Mesothelial cell of epicardium (in vitro differentiated cells): ENCODE measurements around the gene ZNF536. TPM values are rescaled to one million over a fixed set of nuclear protein-coding genes. Genes with fewer than 3 reads are reported as not detected.

ENCODE experiments used
- DNase-seq, 2 experiments: peaks; one replicate each; pipeline ENCODE4 v3.0.0; 2021; ENCODE audit warnings: low spot score in 2 of 2; ENCODE audit not compliant: unreplicated experiment in 2 of 2
- H3K27ac Mint-ChIP-seq: 2 replicates; pipeline ENCODE4 v1.8.0; 2021; ENCODE audit warnings: mixed read lengths
- H3K27me3 Mint-ChIP-seq: 2 replicates; pipeline ENCODE4 v1.8.0; 2021; ENCODE audit warnings: low read depth, mixed read lengths
- H3K36me3 Mint-ChIP-seq: 2 replicates; pipeline ENCODE4 v1.8.0; 2021; ENCODE audit warnings: mixed read lengths
- H3K4me1 Mint-ChIP-seq: 2 replicates; pipeline ENCODE4 v1.8.0; 2021; ENCODE audit warnings: mixed read lengths
- H3K4me3 Mint-ChIP-seq: 2 replicates; pipeline ENCODE4 v1.8.0; 2021; ENCODE audit warnings: mild to moderate bottlenecking, moderate library complexity, mixed read lengths
- H3K9me3 Mint-ChIP-seq: 2 replicates; pipeline ENCODE4 v1.8.0; 2021; ENCODE audit warnings: mixed read lengths
- CTCF ChIP-seq: fragments of 200-600 bp; sonication (generic); IDR thresholded peaks from one replicate; pipeline ENCODE4 v1.5.0; 2021; ENCODE audit warnings: antibody characterized with exemption; ENCODE audit not compliant: unreplicated experiment
- total RNA-seq: library from RNA; stranded (reverse); gene quantifications from 3 replicates; pipeline ENCODE4 v1.2.1, GENCODE V29; 2021

ZNF536 gene
- total RNA-seq, 1 donor from 2014 or later, result 9.2 TPM

DNA sequence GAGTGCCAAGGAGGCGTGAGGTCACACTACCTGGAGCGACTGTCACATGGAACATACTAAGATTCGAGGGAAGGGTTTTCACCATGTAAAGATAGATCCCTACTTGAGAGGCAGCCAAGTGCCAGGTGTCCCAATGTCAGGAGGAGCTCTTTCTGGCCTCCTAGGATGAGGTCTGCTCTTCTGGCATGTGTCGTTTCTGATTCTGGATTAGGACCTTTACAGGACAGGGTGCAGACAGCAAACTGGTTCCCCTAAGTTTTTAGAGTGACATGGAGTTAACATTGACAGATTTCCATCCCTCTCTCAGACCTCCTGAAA lies 75.3 kb downstream of the ZNF536 start:
- Mint-ChIP-seq H3K4me1 (peaks cover 38% of the 10 kb centered on the region), H3K27me3 (peaks cover 34% of the 10 kb centered on the region), H3K36me3 (no peaks in the 10 kb centered on the region), H3K9me3 (no peaks in the 10 kb centered on the region), H3K4me3 (no peak overlapping the region), H3K27ac (no peak overlapping the region)
- no peak for TF ChIP-seq CTCF
- DNase-seq, result no peak

GRCh38 chr19:30448386-30449077 lies 76.3 kb downstream of the ZNF536 start:
- Mint-ChIP-seq H3K36me3 (no peaks in the 10 kb centered on the region), H3K9me3 (no peaks in the 10 kb centered on the region), H3K27me3 (peaks cover 34% of the 10 kb centered on the region), H3K4me1 (peaks cover 38% of the 10 kb centered on the region), H3K4me3 (no peak overlapping the region), H3K27ac (peak overlapping the region; percentile 88)
- TF ChIP-seq CTCF, result no peak
- no peak for DNase-seq

GRCh38 chr19:30449078-30449590 lies 77.0 kb downstream of the ZNF536 start:
- Mint-ChIP-seq H3K27ac (peak overlapping the region; percentile 88), H3K27me3 (peaks cover 35% of the 10 kb centered on the region)

DNA sequence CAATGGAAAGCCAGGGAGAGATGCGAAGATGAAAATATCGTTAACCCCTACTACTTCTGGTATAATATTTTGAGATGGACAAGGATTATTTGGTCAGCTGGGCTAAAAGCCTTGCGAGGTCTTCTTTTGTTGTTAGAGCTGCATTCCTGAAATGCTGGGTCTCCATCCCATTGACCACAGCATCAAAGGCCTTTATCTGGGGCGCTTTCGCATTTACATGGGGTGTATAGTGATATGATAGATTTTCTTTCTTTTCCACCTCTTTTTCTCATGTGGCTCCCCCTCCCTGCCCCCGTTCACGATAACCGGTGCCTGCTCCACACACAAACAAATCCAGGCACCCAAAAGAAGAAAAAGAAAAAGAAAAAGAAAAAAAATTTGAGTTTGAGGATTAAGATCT lies 77.5 kb downstream of the ZNF536 start:
- H3K4me1 Mint-ChIP-seq, result peaks cover 38% of the 10 kb centered on the region
- H3K27me3 Mint-ChIP-seq, result peaks cover 38% of the 10 kb centered on the region
- DNase-seq, result no peak
- TF ChIP-seq CTCF, result no peak
- H3K4me3 Mint-ChIP-seq, result peak overlapping the region; percentile 53
- H3K27ac Mint-ChIP-seq, result peak overlapping the region; percentile 88
- H3K9me3 Mint-ChIP-seq, result no peaks in the 10 kb centered on the region
- H3K36me3 Mint-ChIP-seq, result no peaks in the 10 kb centered on the region

More at GRCh38 chr19:30449078-30449590, 77.0 kb downstream of the ZNF536 start:
- Mint-ChIP-seq H3K9me3 (no peaks in the 10 kb centered on the region), H3K4me3 (peak overlapping the region; percentile 13), H3K4me1 (peaks cover 38% of the 10 kb centered on the region), H3K36me3 (no peaks in the 10 kb centered on the region)
- no peak for TF ChIP-seq CTCF
- no peak for DNase-seq

GRCh38 chr19:30450100-30450499 lies 77.9 kb downstream of the ZNF536 start:
- Mint-ChIP-seq H3K36me3 (no peaks in the 10 kb centered on the region), H3K4me1 (peaks cover 38% of the 10 kb centered on the region), H3K27ac (peak overlapping the region; percentile 88), H3K9me3 (no peaks in the 10 kb centered on the region), H3K4me3 (peak overlapping the region; percentile 53), H3K27me3 (peaks cover 38% of the 10 kb centered on the region)
- DNase-seq, result peak in 1 of 2 experiments; percentile 37
- no peak for TF ChIP-seq CTCF
